Measurements from ENCODE around the gene ADSL. TPM values are rescaled to one million over a fixed set of nuclear protein-coding genes. Genes with fewer than 3 reads are reported as not detected.

ADSL gene
- total RNA-seq, 1 donor from 2014 or later: 153 TPM

- H3K4me3 ChIP-seq (ENCODE audit: low read depth, low read length): no peak overlapping the region
- no peak for TF ChIP-seq CTCF (IDR thresholded peaks at IDR 0.05; ENCODE audit: insufficient read depth, low read length, poor library complexity, severe bottlenecking)
- no peaks in the 10 kb centered on the region for H3K36me3 ChIP-seq (ENCODE audit: control insufficient read depth, insufficient read depth, low read length)
- DNase-seq (ENCODE audit: low read depth): no peak
- H3K27me3 ChIP-seq (ENCODE audit: control insufficient read depth, insufficient read depth, low read length): no peaks in the 10 kb centered on the region
These were observed 41.9 kb downstream of the ADSL start for GRCh38 chr22:40388231-40388630.

- H3K36me3 ChIP-seq (ENCODE audit: control insufficient read depth, insufficient read depth, low read length): no peaks in the 10 kb centered on the region
- H3K4me3 ChIP-seq (ENCODE audit: low read depth, low read length): no peak overlapping the region
- H3K27me3 ChIP-seq (ENCODE audit: control insufficient read depth, insufficient read depth, low read length): no peaks in the 10 kb centered on the region
- no peak for DNase-seq (ENCODE audit: low read depth)
- TF ChIP-seq CTCF (IDR thresholded peaks at IDR 0.05; ENCODE audit: insufficient read depth, low read length, poor library complexity, severe bottlenecking): no peak
These were observed 45.1 kb downstream of the ADSL start for GRCh38 chr22:40391417-40391816.

GRCh38 chr22:40392618-40393017 lies 46.3 kb downstream of the ADSL start:
- DNase-seq (ENCODE audit: low read depth): no peak
- no peaks in the 10 kb centered on the region for H3K36me3 ChIP-seq (ENCODE audit: control insufficient read depth, insufficient read depth, low read length)
- no peak for TF ChIP-seq CTCF (IDR thresholded peaks at IDR 0.05; ENCODE audit: insufficient read depth, low read length, poor library complexity, severe bottlenecking)
- no peak overlapping the region for H3K4me3 ChIP-seq (ENCODE audit: low read depth, low read length)
- no peaks in the 10 kb centered on the region for H3K27me3 ChIP-seq (ENCODE audit: control insufficient read depth, insufficient read depth, low read length)

- no peak for DNase-seq (ENCODE audit: low read depth)
- no peak for TF ChIP-seq CTCF (IDR thresholded peaks at IDR 0.05; ENCODE audit: insufficient read depth, low read length, poor library complexity, severe bottlenecking)
- no peak overlapping the region for H3K4me3 ChIP-seq (ENCODE audit: low read depth, low read length)
- H3K27me3 ChIP-seq (ENCODE audit: control insufficient read depth, insufficient read depth, low read length): no peaks in the 10 kb centered on the region
- H3K36me3 ChIP-seq (ENCODE audit: control insufficient read depth, insufficient read depth, low read length): no peaks in the 10 kb centered on the region
These were observed 48.3 kb downstream of the ADSL start for GRCh38 chr22:40394607-40395006.

- no peak for DNase-seq (ENCODE audit: low read depth)
- H3K27me3 ChIP-seq (ENCODE audit: control insufficient read depth, insufficient read depth, low read length): no peaks in the 10 kb centered on the region
- TF ChIP-seq CTCF (IDR thresholded peaks at IDR 0.05; ENCODE audit: insufficient read depth, low read length, poor library complexity, severe bottlenecking): no peak
These were observed 49.3 kb downstream of the ADSL start for GRCh38 chr22:40395607-40396006.

GRCh38 chr22:40396882-40397281 lies 50.6 kb downstream of the ADSL start:
- H3K4me3 ChIP-seq (ENCODE audit: low read depth, low read length): no peak overlapping the region
- no peak for TF ChIP-seq CTCF (IDR thresholded peaks at IDR 0.05; ENCODE audit: insufficient read depth, low read length, poor library complexity, severe bottlenecking)

More at GRCh38 chr22:40395607-40396006, 49.3 kb downstream of the ADSL start:
- H3K36me3 ChIP-seq (ENCODE audit: control insufficient read depth, insufficient read depth, low read length): no peaks in the 10 kb centered on the region
- H3K4me3 ChIP-seq (ENCODE audit: low read depth, low read length): no peak overlapping the region

More at GRCh38 chr22:40396882-40397281, 50.6 kb downstream of the ADSL start:
- peak; percentile 69 for DNase-seq (ENCODE audit: low read depth)
- Histone ChIP-seq H3K27me3 (ENCODE audit: control insufficient read depth, insufficient read depth, low read length) (no peaks in the 10 kb centered on the region), H3K36me3 (ENCODE audit: control insufficient read depth, insufficient read depth, low read length) (no peaks in the 10 kb centered on the region)

All from kidney epithelial cell (primary cell).